Activated B cell treated with CpG ODN at 0.5 μM for 24 hours (primary cell): ENCODE results near the gene SRSF12. TPM values are rescaled to one million over a fixed set of nuclear protein-coding genes. Genes with fewer than 3 reads are reported as not detected.

Experiments used
- ATAC-seq: fragments of 200-7000 bp; cut with Tn5 transposase; one replicate; pipeline ENCODE4 v1.10.0; 2021; ENCODE audit warnings: low read depth, mild to moderate bottlenecking, moderate library complexity
- CTCF ChIA-PET: fragments of 350-600 bp; sonication (Branson Sonifier 250); formaldehyde crosslinking; loops from one replicate; lab custom pipeline; 2021; ENCODE audit warnings: antibody characterized with exemption; lab: Charles Lee
- POLR2A ChIA-PET: fragments of 350-600 bp; sonication (Branson Sonifier 250); formaldehyde crosslinking; loops from one replicate; lab custom pipeline; 2021; ENCODE audit warnings: antibody characterized with exemption; lab: Charles Lee
- DNase-seq: peaks from one replicate; pipeline ENCODE4 v3.0.0; 2022
- H3K27ac Mint-ChIP-seq: one replicate; pipeline ENCODE4 v1.8.0; 2020; ENCODE audit warnings: mixed read lengths
- H3K27me3 Mint-ChIP-seq: one replicate; pipeline ENCODE4 v1.8.0; 2021; ENCODE audit warnings: mixed read lengths
- H3K36me3 Mint-ChIP-seq: one replicate; pipeline ENCODE4 v1.8.0; 2021; ENCODE audit warnings: low read depth, mixed read lengths
- H3K4me1 Mint-ChIP-seq: one replicate; pipeline ENCODE4 v1.8.0; 2021; ENCODE audit warnings: mixed read lengths
- H3K4me3 Mint-ChIP-seq: one replicate; pipeline ENCODE4 v1.8.0; 2020; ENCODE audit warnings: mild to moderate bottlenecking, mixed read lengths
- H3K9me3 Mint-ChIP-seq: one replicate; pipeline ENCODE4 v1.8.0; 2020; ENCODE audit warnings: mixed read lengths
- CTCF ChIP-seq: fragments of 200-600 bp; IDR thresholded peaks from one replicate; pipeline ENCODE4 v1.8.0; 2022; ENCODE audit warnings: antibody characterized with exemption, mild to moderate bottlenecking
- intact Hi-C: fragments of 100-400 bp; cut with micrococcal nuclease; formaldehyde crosslinking; loops from one replicate; pipeline ENCODE4 v1.15.1; 2024
- total RNA-seq: library from RNA; stranded (reverse); gene quantifications from 2 replicates; pipeline ENCODE4 v1.2.3, GENCODE V29; 2022

The SRSF12 gene
- total RNA-seq, 1 donor from 2014 or later: not detected

DNA sequence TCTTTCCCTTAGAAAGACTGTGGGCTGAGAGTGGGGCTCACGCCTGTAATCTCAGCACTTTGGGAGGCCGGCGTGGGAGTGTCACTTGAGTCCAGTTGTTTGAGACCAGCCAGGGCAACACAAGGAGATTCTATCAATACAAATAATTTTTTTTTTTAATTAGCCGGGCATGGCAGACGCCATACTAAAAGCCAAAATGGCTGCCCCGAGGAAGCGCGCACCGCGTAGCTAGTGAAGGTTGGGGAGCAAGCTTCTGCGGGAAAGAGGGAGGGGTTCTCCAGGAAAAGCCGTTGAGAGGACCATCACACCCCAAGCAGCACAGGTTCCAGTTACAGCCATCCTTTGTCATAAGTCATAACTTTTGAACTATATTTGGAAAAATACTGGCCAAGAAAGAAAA is 58.6 kb downstream of the SRSF12 start:
- DNase-seq (no peak), ATAC-seq (no peak)
- TF ChIP-seq CTCF: no peak
- no peaks in the 10 kb centered on the region for H3K36me3 Mint-ChIP-seq
- CTCF ChIA-PET: interaction anchor here (0.8 kb wide), 1 partner anchor 20 kb away, joined by 3 read pairs; no protein-coding TSS in a partner anchor
- peaks cover 4% of the 10 kb centered on the region for H3K27me3 Mint-ChIP-seq
- intact Hi-C loops: no loop called here
- no peaks in the 10 kb centered on the region for H3K4me1 Mint-ChIP-seq
- no peak overlapping the region for H3K27ac Mint-ChIP-seq
- H3K4me3 Mint-ChIP-seq: no peak overlapping the region
- POLR2A ChIA-PET: no interaction called here
- H3K9me3 Mint-ChIP-seq: peaks cover under 1% of the 10 kb centered on the region

DNA sequence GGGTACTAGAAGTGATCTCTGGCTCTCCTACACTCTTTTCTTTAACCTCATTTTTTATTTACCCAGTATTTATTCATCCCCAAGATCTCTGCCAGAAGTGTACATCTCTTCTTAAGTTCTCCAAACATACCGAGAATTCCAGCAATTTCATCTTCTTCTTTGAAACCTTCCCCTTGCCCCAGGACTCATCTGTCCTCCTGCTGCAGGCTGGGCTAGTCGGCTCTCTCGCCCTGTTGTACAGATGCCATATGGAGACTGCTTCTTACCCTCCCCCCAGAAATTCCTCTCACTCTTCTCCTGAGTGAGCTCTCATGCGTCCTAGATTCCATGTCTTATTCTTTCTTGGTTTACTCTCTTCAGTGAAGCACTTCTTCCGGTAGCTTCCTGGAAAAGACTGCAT is 59.2 kb downstream of the SRSF12 start:
- DNase-seq (no peak), ATAC-seq (no peak)
- Mint-ChIP-seq H3K4me1 (no peaks in the 10 kb centered on the region), H3K36me3 (no peaks in the 10 kb centered on the region), H3K4me3 (no peak overlapping the region), H3K27ac (no peak overlapping the region), H3K9me3 (peaks cover 2% of the 10 kb centered on the region), H3K27me3 (peaks cover 4% of the 10 kb centered on the region)
- ChIA-PET POLR2A (no interaction called here), CTCF (no interaction called here)
- TF ChIP-seq CTCF: no peak
- intact Hi-C loops: no loop called here

GRCh38 chr6:89057759-89058158 is 60.1 kb downstream of the SRSF12 start:
- no peak for TF ChIP-seq CTCF
- ChIA-PET POLR2A (no interaction called here), CTCF (no interaction called here)
- Mint-ChIP-seq H3K4me1 (no peaks in the 10 kb centered on the region), H3K9me3 (peaks cover 2% of the 10 kb centered on the region), H3K27me3 (peaks cover 4% of the 10 kb centered on the region), H3K36me3 (no peaks in the 10 kb centered on the region), H3K27ac (no peak overlapping the region), H3K4me3 (no peak overlapping the region)
- intact Hi-C loops: no loop called here
- ATAC-seq (no peak), DNase-seq (no peak)

- ATAC-seq (no peak), DNase-seq (no peak)
- H3K36me3 Mint-ChIP-seq: no peaks in the 10 kb centered on the region
- peaks cover 2% of the 10 kb centered on the region for H3K9me3 Mint-ChIP-seq
- no peak for TF ChIP-seq CTCF
- no peak overlapping the region for H3K27ac Mint-ChIP-seq
- no peaks in the 10 kb centered on the region for H3K27me3 Mint-ChIP-seq
- no peak overlapping the region for H3K4me3 Mint-ChIP-seq
- no peaks in the 10 kb centered on the region for H3K4me1 Mint-ChIP-seq
- intact Hi-C loops: no loop called here
- ChIA-PET POLR2A (interaction anchor here (0.7 kb wide), 1 partner anchor 61 kb away, joined by 5 read pairs; no protein-coding TSS in a partner anchor), CTCF (no interaction called here)
Observed at GRCh38 chr6:89054208-89054607, 63.7 kb downstream of the SRSF12 start.

- CTCF ChIA-PET: no interaction called here
- intact Hi-C loops: no loop called here
- Mint-ChIP-seq H3K36me3 (no peaks in the 10 kb centered on the region), H3K9me3 (peaks cover 2% of the 10 kb centered on the region), H3K27ac (no peak overlapping the region), H3K4me1 (no peaks in the 10 kb centered on the region), H3K4me3 (no peak overlapping the region), H3K27me3 (no peaks in the 10 kb centered on the region)
- POLR2A ChIA-PET: no interaction called here
- DNase-seq: no peak
- no peak for ATAC-seq
- no peak for TF ChIP-seq CTCF
Observed at GRCh38 chr6:89051676-89052075, 66.2 kb downstream of the SRSF12 start.
